Activated CD4-positive, alpha-beta T cell treated with anti-CD3 and anti-CD28 coated beads, Interleukin-2, amount 50 U/mL, for 48 hours (primary cell): Measurements from ENCODE around the gene CA12.
"Not testable (repeated sequence)": the region's sequence is repeated elsewhere in the genome, so short reads cannot be mapped to it uniquely, and the experiment has no call there.

Experiments
- DNase-seq, 2 experiments: peaks; one replicate each; pipeline ENCODE4 v3.0.0-alpha.2; 2020

Gene CA12

GRCh38 chr15:63354821-63355650 lies 26.6 kb downstream of the CA12 start:
- no peak for DNase-seq

- no peak for DNase-seq
These were observed 27.8 kb downstream of the CA12 start for GRCh38 chr15:63353887-63354286.

DNA sequence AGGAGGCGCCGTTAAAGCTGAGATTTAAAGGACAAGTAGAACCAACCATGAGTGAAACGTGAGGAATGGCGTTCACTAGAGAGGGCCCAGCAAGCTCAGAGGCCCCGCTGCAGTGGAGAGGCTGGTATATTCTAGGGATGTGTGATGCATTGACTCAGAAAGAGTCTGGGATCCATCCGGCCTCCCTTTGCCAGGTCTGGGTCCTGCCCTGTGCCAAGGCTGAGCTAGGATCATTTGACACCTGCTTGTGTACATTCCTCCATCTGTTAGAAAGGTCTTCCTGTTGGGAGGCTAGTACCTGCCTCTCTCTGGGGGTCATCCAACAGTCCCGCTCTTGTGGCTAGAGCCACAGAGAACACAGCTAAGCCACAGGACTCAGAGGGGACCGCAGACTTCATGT lies 28.4 kb downstream of the CA12 start:
- no peak for DNase-seq

DNA sequence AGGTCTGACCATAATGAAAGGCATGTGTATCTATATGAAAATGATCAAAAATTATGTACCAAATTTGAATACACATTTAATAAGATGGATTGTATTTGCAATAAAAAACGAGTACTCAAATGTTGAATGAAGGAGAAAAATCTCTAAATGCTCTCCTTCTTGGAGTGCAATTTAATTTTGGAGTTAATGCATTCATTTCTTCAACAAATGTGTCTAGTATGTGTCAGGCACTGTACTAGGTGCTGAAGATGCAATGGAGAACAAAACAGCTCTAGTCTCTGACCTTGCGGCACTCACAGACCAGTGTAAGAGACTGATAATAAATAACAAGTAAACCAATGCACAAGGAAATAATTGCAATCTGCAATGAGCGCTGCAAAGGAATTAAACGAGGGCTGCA lies 28.8 kb downstream of the CA12 start:
- DNase-seq, result no peak

GRCh38 chr15:63351170-63351569 lies 30.5 kb downstream of the CA12 start:
- DNase-seq, result no peak

- no peak for DNase-seq
These were observed 31.4 kb downstream of the CA12 start for GRCh38 chr15:63350178-63350621.

- no peak for DNase-seq
These were observed 32.0 kb downstream of the CA12 start for GRCh38 chr15:63349621-63350020.

DNA sequence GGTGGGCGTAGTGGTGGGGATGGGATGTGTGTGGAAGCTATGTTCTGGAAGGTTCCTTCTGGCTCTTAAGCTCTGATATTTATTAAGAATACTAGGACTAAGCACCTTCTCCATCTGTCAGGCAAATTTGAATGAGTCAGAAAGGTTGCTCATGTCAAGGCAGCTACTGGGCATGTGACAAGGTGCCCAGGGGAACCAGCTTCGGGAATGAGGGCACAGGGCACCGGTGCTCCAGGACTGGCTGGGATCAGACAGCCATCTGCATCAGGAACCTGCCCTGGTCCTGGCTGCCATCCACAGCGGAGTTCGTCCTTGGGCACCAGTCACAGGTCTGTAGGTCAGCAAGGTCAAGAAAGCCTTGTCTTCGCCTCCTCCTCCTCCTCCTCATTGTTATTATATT lies 32.5 kb downstream of the CA12 start:
- DNase-seq, result no peak

- DNase-seq, result no peak
These were observed 33.3 kb downstream of the CA12 start for GRCh38 chr15:63348392-63348791.

DNA sequence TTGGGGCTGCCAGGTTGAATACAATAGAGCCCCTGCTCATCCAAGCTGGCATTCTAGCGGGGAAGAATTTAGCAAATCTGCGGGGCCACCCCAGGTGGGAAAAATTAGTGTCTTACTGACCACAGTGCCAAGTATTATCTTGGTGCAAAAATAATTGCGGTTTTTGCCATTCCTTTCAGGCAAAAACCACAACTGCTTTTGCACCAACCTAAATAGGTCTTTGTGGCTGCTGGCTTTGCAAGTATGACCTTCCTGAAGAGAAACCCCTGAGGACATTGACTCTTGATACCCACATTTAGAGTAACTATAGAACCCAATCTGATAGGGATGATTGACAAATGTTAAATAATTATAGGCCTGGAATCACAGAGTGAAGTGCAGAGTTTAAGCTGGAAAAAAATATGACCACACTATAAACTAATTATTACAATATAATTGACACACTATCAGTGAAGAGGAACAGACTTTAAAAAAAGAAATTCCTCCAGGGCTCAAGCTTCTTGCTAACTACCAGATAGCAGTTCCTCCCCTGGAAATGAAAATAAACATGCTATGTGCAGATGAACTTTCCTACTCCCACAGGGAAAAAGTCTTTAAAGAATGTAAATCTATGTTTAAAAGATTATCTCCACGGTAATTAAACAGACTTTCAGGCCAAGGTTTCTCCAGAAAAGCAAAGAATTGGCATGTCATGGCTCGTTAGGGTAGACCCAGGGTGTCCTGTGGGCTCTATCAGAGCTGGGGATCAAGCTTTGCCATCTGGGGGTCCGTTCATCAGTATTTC lies 34.4 kb downstream of the CA12 start:
- DNase-seq, result no peak

- DNase-seq, result no peak
These were observed 36.3 kb downstream of the CA12 start for GRCh38 chr15:63345391-63345752.

DNA sequence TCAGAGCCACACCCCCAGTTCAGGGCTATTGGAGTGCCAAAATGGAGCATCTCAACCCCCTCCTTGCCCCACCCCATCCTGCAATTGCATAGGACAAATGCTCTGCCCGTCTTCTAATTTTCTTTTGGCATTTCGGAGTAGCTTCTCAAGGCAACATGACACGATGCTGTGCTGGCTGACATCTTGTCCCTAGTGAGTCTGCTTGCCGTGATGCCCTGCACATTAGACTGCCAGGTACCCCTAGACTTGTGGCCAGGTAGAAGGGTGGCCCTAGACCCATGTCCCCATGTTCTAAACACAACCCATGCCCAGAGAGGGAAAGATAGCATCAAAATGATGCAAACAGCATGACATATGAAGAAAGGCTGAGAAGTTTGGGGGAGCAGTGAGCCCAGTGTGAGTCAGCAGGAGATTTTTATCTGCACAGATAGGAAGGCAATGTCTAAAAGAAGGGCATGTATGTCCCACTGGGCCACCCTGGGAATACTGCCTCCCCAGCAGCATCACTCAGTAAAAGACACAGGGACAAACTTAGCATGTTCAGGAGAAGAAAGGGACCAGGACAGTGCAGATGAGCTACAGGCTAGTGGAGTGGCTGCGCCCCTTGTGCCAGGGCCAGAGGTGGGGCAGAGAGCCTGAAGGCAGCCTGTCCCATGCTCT lies 36.8 kb downstream of the CA12 start:
- no peak for DNase-seq

DNA sequence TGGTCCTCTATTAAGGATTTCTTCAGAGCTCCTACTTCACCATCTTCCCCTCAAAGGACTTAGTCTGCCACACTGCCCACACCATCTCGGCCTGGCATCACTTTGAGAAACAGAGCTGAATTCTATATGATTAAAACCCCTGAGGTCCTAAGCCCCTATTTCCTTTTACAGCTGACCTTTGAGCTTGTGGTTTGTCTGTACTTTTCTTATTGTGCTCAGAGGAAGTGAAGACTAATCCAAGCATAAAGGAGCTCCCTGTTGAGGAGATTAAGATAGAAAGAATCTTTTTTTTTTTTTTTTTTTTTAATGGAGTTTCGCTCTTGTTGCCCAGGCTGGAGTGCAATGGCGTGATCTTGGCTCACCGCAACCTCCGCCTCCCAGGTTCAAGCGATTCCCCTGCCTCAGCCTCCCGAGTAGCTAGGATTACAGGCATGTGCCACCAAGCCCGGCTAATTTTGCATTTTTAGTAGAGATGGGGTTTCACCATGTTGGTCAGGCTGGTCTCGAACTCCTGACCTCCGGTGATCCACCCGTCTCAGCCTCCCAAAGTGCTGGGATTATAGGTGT lies 38.6 kb downstream of the CA12 start:
- DNase-seq, result not testable (repeated sequence)

DNA sequence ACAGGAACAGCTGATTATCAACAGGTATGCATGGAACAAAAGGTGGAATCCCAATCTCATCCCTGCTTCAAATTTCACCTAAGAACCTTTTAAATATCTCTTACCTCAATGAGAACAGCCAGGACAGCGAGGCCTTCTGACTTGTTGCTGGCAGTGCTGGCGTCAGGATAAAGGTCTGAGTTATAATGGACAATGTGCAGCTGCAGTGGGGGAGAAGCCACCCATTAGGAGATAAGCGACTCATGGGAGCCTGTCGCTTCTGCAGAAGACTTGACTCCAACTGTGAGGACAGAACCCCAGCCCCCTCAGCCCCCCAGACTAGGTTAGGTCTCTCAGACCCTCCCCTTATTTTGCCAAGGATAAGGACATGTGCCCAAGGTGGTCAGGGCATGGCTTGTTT lies 39.7 kb downstream of the CA12 start:
- DNase-seq, result no peak

- DNase-seq, result no peak
These were observed 40.8 kb downstream of the CA12 start for GRCh38 chr15:63340878-63341277.

DNA sequence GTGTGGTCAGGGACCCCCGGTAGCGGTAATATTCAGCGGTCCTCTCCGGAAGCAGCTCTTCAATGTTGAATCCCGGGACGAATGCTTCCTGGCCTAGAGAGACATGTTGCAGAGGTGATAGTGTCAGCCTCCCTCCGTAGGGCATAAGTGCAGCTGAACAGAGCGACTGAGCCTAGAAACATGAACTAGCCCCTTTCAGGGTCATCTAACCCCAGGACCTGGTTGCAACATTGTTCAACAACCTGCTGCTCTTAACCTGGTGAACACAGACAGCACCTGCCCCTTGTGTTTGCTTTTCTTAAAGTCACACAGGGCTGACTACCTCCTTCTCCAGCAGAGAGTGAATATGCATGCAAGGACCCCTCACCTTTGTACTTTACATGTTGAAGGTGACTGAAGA lies 41.3 kb downstream of the CA12 start:
- no peak for DNase-seq

GRCh38 chr15:63339836-63340235 lies 41.8 kb downstream of the CA12 start:
- no peak for DNase-seq

DNA sequence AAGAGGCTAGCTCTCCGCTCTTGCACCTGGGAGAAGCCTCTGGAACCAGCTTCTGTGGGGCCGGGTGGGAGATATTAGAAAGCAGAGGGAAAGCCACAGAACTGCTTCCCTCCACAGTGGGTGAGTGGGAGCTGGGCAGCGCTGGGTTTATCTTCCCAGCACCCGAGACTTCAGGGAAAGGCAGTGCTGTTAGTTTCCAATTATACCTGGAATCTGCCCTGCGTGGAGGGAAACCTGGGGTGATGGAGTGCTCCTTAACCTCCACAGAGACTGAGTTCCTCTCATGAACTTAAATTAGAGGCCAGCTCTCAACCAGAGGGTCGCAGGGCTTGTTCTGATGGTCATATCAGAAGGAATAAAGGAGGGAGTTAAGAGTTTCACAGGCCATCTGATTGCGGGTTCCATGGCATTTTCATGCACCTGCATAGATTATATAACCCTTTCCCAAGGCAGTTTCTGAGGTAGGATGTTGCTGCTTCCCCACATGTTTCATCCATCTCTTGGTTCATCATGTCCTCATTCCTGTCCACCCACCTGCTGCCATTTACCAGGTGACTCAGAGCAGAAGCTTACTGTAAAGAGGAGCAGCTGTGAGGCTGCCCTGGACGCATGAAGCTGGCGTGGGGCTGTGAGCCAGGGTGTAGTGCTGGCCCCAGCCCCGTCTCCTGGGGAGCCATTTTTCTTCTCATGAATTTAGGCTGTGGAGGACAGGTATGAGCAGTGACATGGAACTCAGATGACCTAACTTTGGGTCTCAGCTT lies 42.5 kb downstream of the CA12 start:
- DNase-seq, result no peak

DNA sequence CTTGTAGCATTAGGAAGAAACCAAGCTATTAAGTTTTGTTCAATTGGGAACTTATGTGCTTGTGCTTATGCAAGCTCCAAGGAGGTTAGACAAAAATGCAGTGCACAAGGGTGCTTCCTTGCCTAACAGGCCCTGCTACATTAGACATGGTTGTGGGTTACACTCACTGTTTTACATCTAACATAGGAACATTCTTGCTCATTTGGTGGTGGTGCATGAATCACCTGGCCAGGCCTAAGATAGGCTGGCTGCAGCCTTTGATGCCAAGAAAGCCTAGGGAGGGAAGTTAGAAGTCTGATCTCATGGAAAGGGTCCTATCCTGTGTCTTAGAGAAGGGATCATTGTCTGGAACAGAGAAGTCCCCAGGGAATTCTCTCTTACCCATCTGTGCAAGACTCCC lies 43.5 kb downstream of the CA12 start:
- no peak for DNase-seq

GRCh38 chr15:63337046-63337445 lies 44.6 kb downstream of the CA12 start:
- no peak for DNase-seq

- no peak for DNase-seq
These were observed 46.0 kb downstream of the CA12 start for GRCh38 chr15:63335543-63336240.

GRCh38 chr15:63334821-63335220 lies 46.8 kb downstream of the CA12 start:
- DNase-seq, result no peak
